GOT3 (cell line): Measurements from ENCODE around the gene PSMF1.

Source experiments
- DNase-seq: peaks from one replicate; lab custom pipeline; 2025; ENCODE audit warnings: mixed read lengths; lab: John Stamatoyannopoulos, UW

PSMF1 gene

DNA sequence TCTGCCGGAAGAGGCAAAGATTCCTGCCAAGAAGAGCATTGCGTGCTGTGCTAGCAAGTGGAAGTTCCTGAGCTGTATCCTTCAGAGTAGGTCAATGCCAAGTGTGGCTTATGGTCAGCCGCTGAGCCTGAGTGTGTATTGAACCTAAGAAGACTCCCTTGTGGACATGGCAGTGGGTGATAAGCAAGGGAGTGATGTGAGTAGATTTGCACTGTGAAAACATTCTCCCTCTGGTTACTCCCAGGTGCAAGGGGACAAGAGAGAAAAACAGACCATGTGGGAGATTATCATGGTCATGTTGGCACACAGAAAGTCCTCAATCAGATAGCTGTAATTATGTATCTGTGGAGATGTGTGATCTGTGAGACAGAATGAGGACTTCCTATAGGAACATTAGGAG lies 72.4 kb downstream of the PSMF1 start:
- DNase-seq, result no peak

GRCh38 chr20:1191299-1191698 lies 72.9 kb downstream of the PSMF1 start:
- no peak for DNase-seq

DNA sequence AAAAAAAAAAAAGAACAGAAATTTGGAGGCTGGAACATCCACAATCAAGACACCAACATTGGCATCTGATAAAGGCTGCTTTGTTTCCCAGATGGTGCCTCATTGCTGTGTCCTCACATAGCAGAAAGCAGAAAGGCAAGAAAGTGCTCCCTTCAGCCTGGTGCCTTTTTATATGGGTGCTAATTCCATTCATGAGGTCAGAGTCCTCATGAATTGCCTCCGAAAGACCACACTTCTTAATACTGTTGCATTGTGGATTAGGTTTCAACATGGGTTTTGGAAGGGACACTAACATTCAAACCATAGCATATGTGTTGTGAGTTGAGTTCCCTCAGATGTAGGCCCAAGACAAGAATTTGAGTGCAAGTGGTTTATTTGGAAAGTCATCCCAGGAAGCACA lies 76.8 kb downstream of the PSMF1 start:
- DNase-seq, result no peak

- no peak for DNase-seq
These were observed 78.2 kb downstream of the PSMF1 start for GRCh38 chr20:1196634-1197033.

DNA sequence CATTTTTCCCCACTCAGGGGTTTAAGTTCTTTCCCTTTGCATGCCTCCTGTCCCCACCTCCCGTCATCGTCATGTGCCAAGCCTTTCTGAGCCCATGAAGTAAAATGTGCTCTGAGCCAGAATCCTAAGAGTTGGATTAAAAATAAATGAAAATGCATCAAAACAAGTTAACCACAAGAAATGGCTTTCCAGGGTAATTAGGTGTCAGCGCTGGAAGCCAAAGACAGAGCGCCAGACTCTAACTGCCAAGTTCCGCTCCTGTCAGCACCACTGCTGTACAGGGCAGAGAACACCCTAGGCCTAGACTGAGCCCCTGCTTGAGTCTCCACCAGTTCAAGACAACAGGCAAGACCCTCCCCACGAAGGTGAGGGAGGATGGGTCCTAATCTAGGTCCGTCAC lies 79.4 kb downstream of the PSMF1 start:
- no peak for DNase-seq

DNA sequence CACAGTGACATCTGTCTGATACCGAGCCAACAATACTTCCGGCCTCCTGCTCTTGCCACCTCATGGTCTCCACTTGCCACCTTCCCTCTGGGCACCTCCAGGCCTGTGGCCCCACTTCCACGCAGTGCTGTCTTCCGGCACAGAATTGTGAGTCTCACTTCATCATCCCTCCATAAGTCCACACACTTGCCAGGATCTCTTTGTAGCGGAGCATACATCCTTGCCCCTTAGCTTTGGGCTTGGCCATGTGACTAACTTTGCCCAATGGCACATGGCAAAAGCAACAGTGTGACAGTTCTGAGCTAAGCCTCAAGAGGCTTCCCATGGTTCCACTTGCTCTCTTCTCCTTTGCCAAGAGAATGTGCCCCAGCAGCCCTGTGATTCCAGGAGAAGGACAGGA lies 80.3 kb downstream of the PSMF1 start:
- no peak for DNase-seq

- DNase-seq, result no peak
These were observed 80.9 kb downstream of the PSMF1 start for GRCh38 chr20:1199212-1199873.

DNA sequence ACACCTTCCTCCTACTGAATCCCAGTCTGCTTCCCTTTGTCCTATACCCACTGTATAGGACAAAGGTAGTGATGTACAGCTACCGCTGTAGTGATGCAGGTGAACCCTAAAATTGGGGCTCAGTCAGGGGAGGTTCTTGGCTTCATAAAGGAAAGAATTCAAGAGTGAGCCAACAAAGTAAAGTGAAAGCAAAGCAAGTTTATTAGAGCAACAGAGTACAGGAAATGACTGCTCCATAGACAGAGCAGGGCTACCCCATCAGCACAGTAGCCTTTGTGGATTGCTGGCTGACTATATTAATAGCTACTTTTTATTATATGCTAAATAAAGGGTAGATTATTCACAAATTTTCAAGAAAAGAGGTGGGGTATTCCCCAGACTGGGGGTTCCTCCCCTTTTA lies 81.6 kb downstream of the PSMF1 start:
- DNase-seq, result no peak

GRCh38 chr20:1202762-1203504 lies 84.5 kb downstream of the PSMF1 start, which contains the start of gene C20orf202:
TSS of gene C20orf202 (plus strand) at chr20:1203454. CDS start at chr20:1203586, 132 bp downstream.
- DNase-seq, result no peak

DNA sequence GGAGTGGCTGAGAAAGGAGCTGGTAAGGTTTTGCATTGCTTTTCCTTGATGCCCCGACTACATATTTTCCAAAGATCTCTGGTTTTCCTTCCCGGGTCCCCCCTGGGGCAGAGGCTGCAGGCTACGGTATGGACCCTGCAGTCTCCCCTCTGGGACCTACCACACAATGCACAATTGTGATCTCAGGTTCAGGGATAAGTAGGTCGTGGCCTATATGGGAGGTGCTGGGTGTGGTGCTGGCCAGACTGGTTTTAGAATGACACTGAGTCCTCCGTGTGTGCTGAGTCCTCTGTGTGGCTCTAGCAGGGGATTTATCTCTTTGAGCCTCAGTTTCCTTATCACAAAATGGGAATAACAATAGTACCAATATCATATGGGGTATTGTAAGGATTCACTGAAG lies 85.2 kb downstream of the PSMF1 start:
- DNase-seq, result no peak

DNA sequence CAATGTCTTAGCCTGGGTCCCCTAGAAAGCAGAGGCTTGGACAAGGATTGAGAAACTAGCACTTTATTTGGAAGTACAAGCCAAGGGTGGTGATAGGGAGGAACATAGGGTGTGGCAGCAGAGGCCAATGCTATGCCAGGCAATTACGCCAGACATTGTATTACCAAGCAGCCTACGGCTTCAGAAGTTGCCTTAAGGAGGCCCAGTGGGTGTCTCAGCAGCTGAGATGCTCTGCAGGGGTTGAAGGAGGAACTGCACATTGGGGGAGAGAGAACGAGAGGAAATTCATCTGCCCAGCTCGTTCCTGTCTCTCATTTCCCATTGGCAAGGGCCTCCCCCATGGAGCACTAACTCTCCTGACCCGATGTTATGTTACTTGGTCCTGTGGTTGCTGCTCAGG lies 85.7 kb downstream of the PSMF1 start:
- no peak for DNase-seq

DNA sequence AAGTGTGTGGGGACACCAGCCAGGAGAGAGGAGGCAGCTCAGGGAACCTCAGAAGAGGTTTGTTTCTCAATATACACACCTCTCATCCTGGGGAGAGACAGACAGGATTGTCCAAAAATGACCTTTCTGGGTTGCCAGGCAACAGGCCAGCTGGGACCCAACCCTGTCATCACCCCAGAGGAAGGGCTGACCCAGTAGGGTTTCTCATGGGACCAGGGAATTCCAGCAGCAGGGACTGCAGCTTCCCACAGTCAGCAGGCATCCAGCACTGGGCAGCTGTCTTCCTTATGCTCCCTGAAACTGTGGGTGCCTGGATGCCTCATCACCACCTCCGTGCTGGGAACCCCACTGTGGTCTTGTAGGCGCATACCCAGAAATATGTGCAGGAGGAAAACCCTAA lies 86.2 kb downstream of the PSMF1 start:
- no peak for DNase-seq

GRCh38 chr20:1205802-1206201 lies 87.4 kb downstream of the PSMF1 start:
- DNase-seq, result no peak

DNA sequence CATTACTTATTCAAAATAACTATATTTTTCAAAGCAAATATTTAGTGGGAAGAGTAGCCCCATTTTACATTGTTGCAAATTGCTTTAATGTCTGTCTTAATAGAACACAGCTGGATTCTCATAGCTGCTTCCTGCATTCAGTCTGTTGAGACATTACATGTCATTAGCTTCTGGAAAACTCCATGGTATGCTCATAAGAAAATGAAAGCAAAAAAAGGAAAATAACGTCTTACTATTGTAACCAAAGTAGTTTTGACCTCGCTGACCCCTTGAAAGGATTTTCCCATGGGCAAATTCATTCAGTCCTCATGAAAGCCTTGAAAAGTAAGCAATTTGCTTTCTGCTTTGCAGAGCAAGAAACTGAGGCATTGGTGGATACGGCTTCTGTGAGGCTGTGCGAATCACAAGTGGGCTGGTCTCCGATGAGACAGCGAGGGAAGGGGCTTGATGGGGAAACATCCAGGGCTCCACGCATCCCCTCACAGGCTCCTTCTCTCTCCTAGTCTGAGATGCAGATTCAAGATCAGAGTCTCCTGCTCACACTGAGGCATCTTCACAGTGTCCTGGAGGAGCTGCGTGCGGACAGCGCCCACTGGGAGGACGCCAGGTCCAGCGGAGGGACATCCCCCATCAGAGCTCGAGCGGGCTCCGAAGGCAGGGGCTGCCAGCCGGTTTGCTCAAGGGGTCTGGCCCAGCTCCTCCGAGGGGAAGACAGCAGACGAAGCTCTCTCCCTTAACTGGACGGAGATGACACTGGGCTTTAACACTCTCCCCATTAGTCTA lies 88.2 kb downstream of the PSMF1 start:
- DNase-seq, result no peak

- no peak for DNase-seq
These were observed 89.0 kb downstream of the PSMF1 start for GRCh38 chr20:1207293-1207878.

GRCh38 chr20:1209447-1210387 lies 91.3 kb downstream of the PSMF1 start:
- DNase-seq, result no peak

DNA sequence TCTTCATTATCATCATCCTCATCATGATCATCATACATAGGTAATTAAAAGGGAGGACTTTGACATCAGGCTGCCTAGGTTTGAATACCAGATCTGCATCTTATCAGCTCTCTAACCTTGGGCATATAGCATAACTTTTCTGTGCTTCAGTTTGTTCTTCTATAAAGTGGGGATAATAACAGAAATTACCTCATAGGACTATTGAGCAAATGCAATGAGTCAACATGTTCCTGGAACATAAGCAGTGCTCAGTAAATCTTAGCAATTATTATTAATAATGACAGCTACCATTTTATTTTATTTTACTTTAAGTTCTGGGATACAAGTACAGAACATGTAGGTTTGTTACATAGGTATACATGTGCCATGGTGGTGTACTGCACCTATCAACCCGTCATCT lies 92.1 kb downstream of the PSMF1 start:
- DNase-seq, result no peak

GRCh38 chr20:1212023-1212422 lies 93.6 kb downstream of the PSMF1 start:
- DNase-seq, result no peak

DNA sequence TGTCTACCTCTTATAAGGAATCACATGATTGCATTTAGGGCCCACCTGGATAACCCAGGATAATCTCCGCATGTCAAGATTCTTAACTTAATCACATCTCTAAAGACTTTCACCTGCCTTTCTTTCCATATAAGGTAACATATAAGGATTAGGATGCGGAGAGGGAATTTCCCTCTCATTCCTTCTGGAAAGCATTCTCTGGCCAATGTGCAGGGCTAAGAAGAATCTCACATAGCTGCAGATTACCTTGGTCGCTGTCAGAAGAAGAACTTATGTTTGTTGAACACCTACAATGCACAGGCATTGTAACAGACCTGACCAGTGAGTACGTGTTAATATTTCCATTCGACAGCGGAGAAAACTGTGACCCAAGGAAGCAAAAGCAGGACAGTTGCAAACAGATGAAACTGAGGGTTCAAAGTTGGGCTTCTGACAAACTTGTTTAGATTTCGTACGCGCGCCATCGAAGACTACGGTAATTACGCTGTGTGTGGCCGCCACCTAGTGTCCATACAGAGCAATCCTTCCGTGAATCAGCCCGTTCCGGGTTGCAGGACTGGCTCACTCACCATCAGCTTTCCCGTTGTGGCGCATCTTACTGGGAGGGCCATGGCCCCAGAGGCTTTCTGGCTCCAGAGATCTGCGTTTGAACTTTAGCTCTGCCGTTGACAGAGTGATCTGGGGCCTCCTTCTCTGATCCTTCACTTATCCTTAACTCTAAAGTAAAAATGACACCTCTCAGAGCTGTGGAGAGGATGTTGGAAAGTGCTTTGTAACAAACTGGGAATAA lies 94.4 kb downstream of the PSMF1 start:
- peak; percentile 37 for DNase-seq

DNA sequence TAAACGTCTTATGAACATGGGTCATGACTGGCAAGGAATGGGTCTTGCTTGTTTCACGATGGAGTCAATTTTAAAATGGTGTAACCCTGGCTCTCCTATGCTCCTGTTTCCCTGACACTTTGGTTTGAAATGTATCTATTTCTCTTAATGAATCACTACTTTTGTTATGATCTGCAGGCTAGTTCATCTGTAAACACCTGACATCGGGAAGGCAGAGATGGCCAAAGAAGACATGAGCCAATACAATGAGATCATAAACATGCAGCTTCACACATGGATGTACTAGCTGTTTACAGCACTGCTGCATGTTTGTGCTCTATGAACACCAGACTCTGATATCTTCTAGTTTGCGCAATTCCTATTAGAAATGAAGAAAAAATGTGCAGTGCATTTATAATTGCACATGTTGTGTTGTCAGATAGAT lies 96.4 kb downstream of the PSMF1 start:
- DNase-seq, result no peak
